NCI-H524 (cell line): ENCODE results near the gene LPP.
A peak's percentile ranks its signal among the peaks of the same experiment; 100 is the strongest.

Experiments used
- DNase-seq, 2 experiments: peaks; one replicate each; lab custom pipeline; 2025; lab: John Stamatoyannopoulos, UW

Gene LPP

GRCh38 chr3:188558343-188559071 is 404.6 kb downstream of the LPP start:
- DNase-seq: no peak

GRCh38 chr3:188559072-188559429 is 405.1 kb downstream of the LPP start:
- no peak for DNase-seq

GRCh38 chr3:188559856-188560255 is 405.9 kb downstream of the LPP start:
- DNase-seq: no peak

GRCh38 chr3:188562144-188562543 is 408.2 kb downstream of the LPP start:
- DNase-seq: no peak

GRCh38 chr3:188567478-188568195 is 413.7 kb downstream of the LPP start:
- no peak for DNase-seq

GRCh38 chr3:188568736-188569135 is 414.8 kb downstream of the LPP start:
- no peak for DNase-seq

GRCh38 chr3:188571531-188572095 is 417.7 kb downstream of the LPP start:
- DNase-seq: no peak

GRCh38 chr3:188573291-188573940 is 419.5 kb downstream of the LPP start:
- DNase-seq: no peak

- no peak for DNase-seq
These were observed 420.0 kb downstream of the LPP start for GRCh38 chr3:188573956-188574355.

GRCh38 chr3:188574885-188575284 is 420.9 kb downstream of the LPP start:
- no peak for DNase-seq

- no peak for DNase-seq
These were observed 421.5 kb downstream of the LPP start for GRCh38 chr3:188575501-188575900.

- DNase-seq: no peak
These were observed 423.6 kb downstream of the LPP start for GRCh38 chr3:188577539-188577938.

GRCh38 chr3:188578576-188579363 is 424.8 kb downstream of the LPP start:
- no peak for DNase-seq

GRCh38 chr3:188580223-188580622 is 426.3 kb downstream of the LPP start:
- DNase-seq: no peak

GRCh38 chr3:188580659-188581058 is 426.7 kb downstream of the LPP start:
- no peak for DNase-seq

GRCh38 chr3:188581365-188581764 is 427.4 kb downstream of the LPP start:
- DNase-seq: no peak

GRCh38 chr3:188581792-188582191 is 427.8 kb downstream of the LPP start:
- no peak for DNase-seq

- DNase-seq: no peak
These were observed 429.6 kb downstream of the LPP start for GRCh38 chr3:188583341-188584161.

- no peak for DNase-seq
These were observed 430.2 kb downstream of the LPP start for GRCh38 chr3:188584162-188584529.

- peak in 1 of 2 experiments; percentile 5 for DNase-seq
These were observed 431.2 kb downstream of the LPP start for GRCh38 chr3:188584958-188585689.
